Tibial nerve (tissue), 4 donors: Measurements from ENCODE around the gene ACVR1. TPM values are rescaled to one million over a fixed set of nuclear protein-coding genes. Genes with fewer than 3 reads are reported as not detected.

ENCODE experiments used
- DNase-seq, 2 donors: peaks; one replicate each; pipeline ENCODE4 v3.0.0-alpha.2; 2019; ENCODE audit warnings: low spot score in 2 of 2
- H3K27ac ChIP-seq, 4 donors: fragments of 200-600 bp; sonication (generic) in 3 of 4; one replicate each; pipeline ENCODE4 v1.5.1; 2017 to 2019; ENCODE audit warnings: mild to moderate bottlenecking in 1 of 4
- H3K27me3 ChIP-seq, 2 donors: fragments of 200-600 bp; sonication (generic) in 1 of 2; one replicate each; pipeline versions ENCODE4 v1.5.1 to v1.6.0; 2017 to 2019
- H3K36me3 ChIP-seq, 3 donors: fragments of 200-600 bp; sonication (generic); one replicate each; pipeline ENCODE4 v1.5.1; 2018 to 2019
- H3K4me1 ChIP-seq, 4 donors: fragments of 200-600 bp; sonication (generic) in 3 of 4; one replicate each; pipeline ENCODE4 v1.5.1; 2017 to 2019
- H3K4me3 ChIP-seq, 4 donors: fragments of 200-600 bp; sonication (generic) in 3 of 4; one replicate each; pipeline ENCODE4 v1.5.1; 2017 to 2019; ENCODE audit warnings: mild to moderate bottlenecking in 1 of 4, moderate library complexity in 1 of 4
- H3K9me3 ChIP-seq, 4 donors: fragments of 200-600 bp; sonication (generic) in 3 of 4; one replicate each; pipeline ENCODE4 v1.5.1; 2017 to 2019
- CTCF ChIP-seq, 5 experiments: fragments of 200-600 bp in 3 of 5; fragments of 450-650 bp in 2 of 5; sonication (generic) in 3 of 5; IDR thresholded peaks; one replicate each; pipeline ENCODE4 v1.5.1; 2016 to 2019; ENCODE audit warnings: antibody characterized with exemption in 5 of 5, mild to moderate bottlenecking in 3 of 5, moderate library complexity in 2 of 5
- EP300 ChIP-seq, 2 donors: sonication (generic); formaldehyde crosslinking; IDR thresholded peaks; one replicate each; pipeline ENCODE4 v1.6.1; 2017; ENCODE audit warnings: antibody characterized with exemption in 2 of 2, mild to moderate bottlenecking in 1 of 2
- POLR2A ChIP-seq, 2 donors: fragments of 450-650 bp; IDR thresholded peaks; one replicate each; pipeline ENCODE4 v1.6.1; 2017; ENCODE audit warnings: antibody characterized with exemption in 2 of 2, mild to moderate bottlenecking in 2 of 2, moderate library complexity in 2 of 2
- WGBS, 2 donors: methylation state at CpG; one replicate each; pipeline ENCODE4 v1.1.5; 2018; 5-methylcytosine and 5-hydroxymethylcytosine counted together
- total RNA-seq, 4 donors: library from RNA; depleted of rRNA; stranded (reverse); fragments of >200 nt; gene quantifications; one replicate each; pipeline ENCODE4 v1.1.0, GENCODE V29; 2016

The ACVR1 gene
- total RNA-seq, 4 donors from 2014 or later = 19.2 to 24.7 (median 22.8) TPM

- TF ChIP-seq CTCF (IDR thresholded peaks at IDR 0.05) (no peak), EP300 (IDR thresholded peaks at IDR 0.05) (peak in 1 of 2 donors; percentile 38), POLR2A (IDR thresholded peaks at IDR 0.05) (no peak)
- 22 to 26% methylated on average over 4 of the region's 4 CpGs for WGBS, 2 donors
- Histone ChIP-seq H3K4me3 (peak overlapping the region in 2 of 4 donors; percentile 24 to 40), H3K27ac (peak overlapping the region in 3 of 4 donors; percentile 64 to 90 (median 82)), H3K4me1 (peaks cover 6 to 59% (median 31%) of the 10 kb centered on the region in 4 donors), H3K36me3 (no peaks in the 10 kb centered on the region), H3K27me3 (no peaks in the 10 kb centered on the region), H3K9me3 (no peaks in the 10 kb centered on the region)
- DNase-seq = peak in 1 of 2 donors; percentile 38
Measured at GRCh38 chr2:157838442-157839161, 37.5 kb downstream of the ACVR1 start.

- no peak for DNase-seq
- H3K4me1 ChIP-seq = peaks cover 6 to 63% (median 31%) of the 10 kb centered on the region in 4 donors
- peak overlapping the region in 3 of 4 donors; percentile 19 to 40 (median 24) for H3K4me3 ChIP-seq
- H3K9me3 ChIP-seq = no peaks in the 10 kb centered on the region
- no peaks in the 10 kb centered on the region for H3K36me3 ChIP-seq
- 24 to 26% methylated on average over 13 of the region's 13 CpGs for WGBS, 2 donors
- TF ChIP-seq CTCF (IDR thresholded peaks at IDR 0.05) = no peak
- no peak for TF ChIP-seq EP300 (IDR thresholded peaks at IDR 0.05)
- no peak for TF ChIP-seq POLR2A (IDR thresholded peaks at IDR 0.05)
- no peaks in the 10 kb centered on the region for H3K27me3 ChIP-seq
- H3K27ac ChIP-seq = peak overlapping the region in 3 of 4 donors; percentile 64 to 90 (median 82)
Measured at GRCh38 chr2:157837851-157838441, 38.2 kb downstream of the ACVR1 start.

- H3K4me3 ChIP-seq = no peak overlapping the region
- H3K27ac ChIP-seq = no peak overlapping the region
- DNase-seq = no peak
- TF ChIP-seq POLR2A (IDR thresholded peaks at IDR 0.05) (no peak), CTCF (IDR thresholded peaks at IDR 0.05) (no peak), EP300 (IDR thresholded peaks at IDR 0.05) (no peak)
- H3K4me1 ChIP-seq = peaks cover 6 to 59% (median 32%) of the 10 kb centered on the region in 4 donors
- H3K27me3 ChIP-seq = no peaks in the 10 kb centered on the region
- no peaks in the 10 kb centered on the region for H3K36me3 ChIP-seq
- WGBS, 2 donors = 94 to 96% methylated on average over 3 of the region's 3 CpGs
- H3K9me3 ChIP-seq = no peaks in the 10 kb centered on the region
Measured at GRCh38 chr2:157836531-157836930, 39.6 kb downstream of the ACVR1 start.

GRCh38 chr2:157835425-157835824 lies 40.7 kb downstream of the ACVR1 start:
- H3K27ac ChIP-seq = no peak overlapping the region
- DNase-seq = no peak
- TF ChIP-seq POLR2A (IDR thresholded peaks at IDR 0.05) = no peak
- no peak for TF ChIP-seq EP300 (IDR thresholded peaks at IDR 0.05)
- no peak for TF ChIP-seq CTCF (IDR thresholded peaks at IDR 0.05)
- H3K9me3 ChIP-seq = no peaks in the 10 kb centered on the region
- H3K36me3 ChIP-seq = no peaks in the 10 kb centered on the region
- H3K27me3 ChIP-seq = no peaks in the 10 kb centered on the region
- H3K4me1 ChIP-seq = peaks cover 6 to 59% (median 33%) of the 10 kb centered on the region in 4 donors
- WGBS, 2 donors = 55 to 63% methylated on average over 1 of the region's 1 CpG
- H3K4me3 ChIP-seq = no peak overlapping the region

- no peak for DNase-seq
- H3K27ac ChIP-seq = no peak overlapping the region
- H3K27me3 ChIP-seq = no peaks in the 10 kb centered on the region
- no peaks in the 10 kb centered on the region for H3K36me3 ChIP-seq
- peaks cover 6 to 58% (median 31%) of the 10 kb centered on the region in 4 donors for H3K4me1 ChIP-seq
- H3K9me3 ChIP-seq = no peaks in the 10 kb centered on the region
- H3K4me3 ChIP-seq = no peak overlapping the region
- TF ChIP-seq EP300 (IDR thresholded peaks at IDR 0.05) (no peak), POLR2A (IDR thresholded peaks at IDR 0.05) (no peak), CTCF (IDR thresholded peaks at IDR 0.05) (no peak)
- WGBS, 2 donors = 87 to 94% methylated on average over 4 of the region's 4 CpGs
Measured at GRCh38 chr2:157835006-157835405, 41.1 kb downstream of the ACVR1 start.
